SK-N-SH treated with all-trans-retinoic acid at 6 μM for 48 hours (cell line): ENCODE data around the gene NOP56.

ENCODE experiments used
- ATAC-seq: fragments of 200-7000 bp; cut with Tn5 transposase; 3 replicates; pipeline ENCODE4 v1.9.1; 2020; ENCODE audit warnings: mild to moderate bottlenecking, moderate library complexity
- ARNTL ChIP-seq: fragments of 450-650 bp; formaldehyde crosslinking; IDR thresholded peaks from 2 replicates; pipeline ENCODE4 v1.5.0; 2020; ENCODE audit warnings: low read depth, mild to moderate bottlenecking, moderate library complexity, borderline replicate concordance
- BACH2 ChIP-seq: fragments of 250-450 bp; sonication (Bioruptor Pico); IDR thresholded peaks from 2 replicates; pipeline ENCODE4 v1.9.0; 2021; ENCODE audit warnings: mild to moderate bottlenecking, borderline replicate concordance
- CSDC2 ChIP-seq: fragments of 250-450 bp; sonication (Bioruptor Pico); IDR thresholded peaks from 2 replicates; pipeline ENCODE4 v1.5.0; 2020; ENCODE audit warnings: mild to moderate bottlenecking, moderate library complexity
- ESRRG ChIP-seq: fragments of 250-450 bp; sonication (Bioruptor Pico); IDR thresholded peaks from 2 replicates; pipeline ENCODE4 v1.6.1; 2021; ENCODE audit warnings: mild to moderate bottlenecking
- GLIS3 ChIP-seq: fragments of 250-450 bp; sonication (Bioruptor Pico); IDR thresholded peaks from 2 replicates; pipeline ENCODE4 v1.5.0; 2020; ENCODE audit warnings: mild to moderate bottlenecking, moderate library complexity
- ISL1 ChIP-seq: fragments of 250-450 bp; sonication (Bioruptor Pico); IDR thresholded peaks from 2 replicates; pipeline ENCODE4 v2.1.2; 2022; ENCODE audit warnings: mild to moderate bottlenecking, moderate library complexity
- PPARA ChIP-seq: fragments of 250-450 bp; sonication (Bioruptor Pico); IDR thresholded peaks from 2 replicates; pipeline ENCODE4 v1.5.0; 2020; ENCODE audit warnings: mild to moderate bottlenecking, borderline replicate concordance
- RARB ChIP-seq: fragments of 250-450 bp; sonication (Bioruptor Pico); IDR thresholded peaks from 2 replicates; pipeline ENCODE4 v1.8.0; 2021; ENCODE audit warnings: mild to moderate bottlenecking, moderate library complexity
- SNAI2 ChIP-seq: fragments of 250-450 bp; sonication (Bioruptor Pico); IDR thresholded peaks from 2 replicates; pipeline ENCODE4 v1.5.0; 2020; ENCODE audit warnings: mild to moderate bottlenecking, moderate library complexity
- TCF4 ChIP-seq: fragments of 250-450 bp; sonication (Bioruptor Pico); IDR thresholded peaks from 2 replicates; pipeline ENCODE4 v1.8.0; 2021; ENCODE audit warnings: mild to moderate bottlenecking, moderate library complexity, borderline replicate concordance
- TOX ChIP-seq: fragments of 250-450 bp; sonication (Bioruptor Pico); IDR thresholded peaks from 2 replicates; pipeline ENCODE4 v1.8.0; 2021; ENCODE audit warnings: mild to moderate bottlenecking, moderate library complexity, borderline replicate concordance
- ZC3H10 ChIP-seq: fragments of 250-450 bp; sonication (Bioruptor Pico); IDR thresholded peaks from 2 replicates; pipeline ENCODE4 v1.5.1; 2021; ENCODE audit warnings: mild to moderate bottlenecking, moderate library complexity
- ZFP3 ChIP-seq: fragments of 250-450 bp; sonication (Bioruptor Pico); IDR thresholded peaks from 2 replicates; pipeline ENCODE4 v1.5.0; 2020; ENCODE audit warnings: mild to moderate bottlenecking, moderate library complexity
- ZFP30 ChIP-seq: fragments of 450-650 bp; formaldehyde crosslinking; IDR thresholded peaks from 2 replicates; pipeline ENCODE4 v1.5.0; 2022; ENCODE audit warnings: mild to moderate bottlenecking, moderate library complexity
- ZNF565 ChIP-seq: fragments of 450-650 bp; formaldehyde crosslinking; conservative IDR thresholded peaks from 2 replicates; pipeline ENCODE4 v1.5.0; 2020; ENCODE audit warnings: low read depth, mild to moderate bottlenecking, moderate library complexity
- ZNF70 ChIP-seq: fragments of 450-650 bp; formaldehyde crosslinking; IDR thresholded peaks from 2 replicates; pipeline ENCODE4 v1.5.0; 2020; ENCODE audit warnings: mild to moderate bottlenecking, moderate library complexity
- ZNF8 ChIP-seq: fragments of 450-650 bp; formaldehyde crosslinking; IDR thresholded peaks from 2 replicates; pipeline ENCODE4 v1.5.0; 2020; ENCODE audit warnings: mild to moderate bottlenecking, moderate library complexity
- TF ChIP-seq, protein P1 (sequence below): fragments of 250-450 bp; sonication (Bioruptor Pico); IDR thresholded peaks from 2 replicates; pipeline ENCODE4 v1.5.0; 2020; ENCODE audit warnings: mild to moderate bottlenecking, moderate library complexity
- TF ChIP-seq, protein P2 (sequence below): fragments of 250-450 bp; sonication (Bioruptor Pico); IDR thresholded peaks from 2 replicates; pipeline ENCODE4 v1.8.0; 2021; ENCODE audit warnings: low read depth, mild to moderate bottlenecking, moderate library complexity, borderline replicate concordance
- TF ChIP-seq, protein P3 (sequence below): fragments of 250-450 bp; sonication (Bioruptor Pico); IDR thresholded peaks from 2 replicates; pipeline ENCODE4 v1.5.1; 2020; ENCODE audit warnings: low read depth, mild to moderate bottlenecking, moderate library complexity
- TF ChIP-seq, protein P4 (sequence below): fragments of 250-450 bp; sonication (Bioruptor Pico); IDR thresholded peaks from 2 replicates; pipeline ENCODE4 v1.5.1; 2021; ENCODE audit warnings: mild to moderate bottlenecking, moderate library complexity

NOP56 gene

DNA sequence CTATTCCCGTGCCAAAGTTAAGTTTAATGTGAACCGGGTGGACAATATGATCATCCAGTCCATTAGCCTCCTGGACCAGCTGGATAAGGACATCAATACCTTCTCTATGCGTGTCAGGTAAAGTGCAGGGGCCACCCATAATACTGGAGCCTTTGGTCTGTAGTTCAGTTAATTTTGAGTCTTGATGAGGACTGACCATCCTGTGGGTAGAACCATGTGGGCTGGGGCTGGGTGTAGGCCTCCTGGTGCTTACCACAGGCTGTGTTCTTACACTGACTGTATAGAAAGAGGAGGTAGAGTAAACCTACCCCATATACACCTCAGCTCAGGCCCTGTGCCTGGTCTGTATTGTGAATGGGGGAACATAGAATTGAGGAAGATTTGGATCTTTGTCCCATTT lies 2.4 kb downstream of the NOP56 start:
- ATAC-seq, result no peak
- TF ChIP-seq ZC3H10 (CRISPR knock-in tag), result no peak

DNA sequence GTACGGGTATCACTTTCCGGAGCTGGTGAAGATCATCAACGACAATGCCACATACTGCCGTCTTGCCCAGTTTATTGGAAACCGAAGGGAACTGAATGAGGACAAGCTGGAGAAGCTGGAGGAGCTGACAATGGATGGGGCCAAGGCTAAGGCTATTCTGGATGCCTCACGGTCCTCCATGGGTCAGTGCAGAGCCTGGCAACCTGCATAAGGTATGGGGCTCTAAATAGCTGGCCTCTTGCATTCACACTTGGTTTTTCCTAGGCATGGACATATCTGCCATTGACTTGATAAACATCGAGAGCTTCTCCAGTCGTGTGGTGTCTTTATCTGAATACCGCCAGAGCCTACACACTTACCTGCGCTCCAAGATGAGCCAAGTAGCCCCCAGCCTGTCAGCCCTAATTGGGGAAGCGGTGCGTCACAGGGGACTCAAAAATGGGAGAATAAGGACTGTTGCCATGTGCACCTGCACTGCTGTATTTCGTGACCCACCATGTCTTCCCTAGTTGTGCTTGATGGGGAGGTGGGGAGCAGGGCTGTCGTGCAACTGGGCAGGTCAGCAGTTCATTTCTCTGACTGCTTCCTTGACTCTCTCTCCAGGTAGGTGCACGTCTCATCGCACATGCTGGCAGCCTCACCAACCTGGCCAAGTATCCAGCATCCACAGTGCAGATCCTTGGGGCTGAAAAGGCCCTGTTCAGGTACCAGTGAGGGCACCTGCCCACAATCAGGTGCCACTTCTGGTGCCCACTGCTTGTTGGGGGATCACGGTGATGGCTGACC lies 3.1 kb downstream of the NOP56 start:
- no peak for TF ChIP-seq ZNF70 (CRISPR knock-in tag)
- no peak for TF ChIP-seq ISL1 (CRISPR knock-in tag)
- no peak for TF ChIP-seq TOX (CRISPR knock-in tag)
- TF ChIP-seq, protein P1, sequence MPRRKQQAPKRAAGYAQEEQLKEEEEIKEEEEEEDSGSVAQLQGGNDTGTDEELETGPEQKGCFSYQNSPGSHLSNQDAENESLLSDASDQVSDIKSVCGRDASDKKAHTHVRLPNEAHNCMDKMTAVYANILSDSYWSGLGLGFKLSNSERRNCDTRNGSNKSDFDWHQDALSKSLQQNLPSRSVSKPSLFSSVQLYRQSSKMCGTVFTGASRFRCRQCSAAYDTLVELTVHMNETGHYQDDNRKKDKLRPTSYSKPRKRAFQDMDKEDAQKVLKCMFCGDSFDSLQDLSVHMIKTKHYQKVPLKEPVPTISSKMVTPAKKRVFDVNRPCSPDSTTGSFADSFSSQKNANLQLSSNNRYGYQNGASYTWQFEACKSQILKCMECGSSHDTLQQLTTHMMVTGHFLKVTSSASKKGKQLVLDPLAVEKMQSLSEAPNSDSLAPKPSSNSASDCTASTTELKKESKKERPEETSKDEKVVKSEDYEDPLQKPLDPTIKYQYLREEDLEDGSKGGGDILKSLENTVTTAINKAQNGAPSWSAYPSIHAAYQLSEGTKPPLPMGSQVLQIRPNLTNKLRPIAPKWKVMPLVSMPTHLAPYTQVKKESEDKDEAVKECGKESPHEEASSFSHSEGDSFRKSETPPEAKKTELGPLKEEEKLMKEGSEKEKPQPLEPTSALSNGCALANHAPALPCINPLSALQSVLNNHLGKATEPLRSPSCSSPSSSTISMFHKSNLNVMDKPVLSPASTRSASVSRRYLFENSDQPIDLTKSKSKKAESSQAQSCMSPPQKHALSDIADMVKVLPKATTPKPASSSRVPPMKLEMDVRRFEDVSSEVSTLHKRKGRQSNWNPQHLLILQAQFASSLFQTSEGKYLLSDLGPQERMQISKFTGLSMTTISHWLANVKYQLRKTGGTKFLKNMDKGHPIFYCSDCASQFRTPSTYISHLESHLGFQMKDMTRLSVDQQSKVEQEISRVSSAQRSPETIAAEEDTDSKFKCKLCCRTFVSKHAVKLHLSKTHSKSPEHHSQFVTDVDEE, result no peak
- no peak for TF ChIP-seq ZNF8 (CRISPR knock-in tag)
- TF ChIP-seq BACH2, result no peak
- no peak for TF ChIP-seq ARNTL (CRISPR knock-in tag)
- no peak for TF ChIP-seq ZC3H10 (CRISPR knock-in tag)
- TF ChIP-seq CSDC2 (CRISPR knock-in tag), result no peak
- no peak for TF ChIP-seq ZFP30 (CRISPR knock-in tag)
- TF ChIP-seq, protein P2, sequence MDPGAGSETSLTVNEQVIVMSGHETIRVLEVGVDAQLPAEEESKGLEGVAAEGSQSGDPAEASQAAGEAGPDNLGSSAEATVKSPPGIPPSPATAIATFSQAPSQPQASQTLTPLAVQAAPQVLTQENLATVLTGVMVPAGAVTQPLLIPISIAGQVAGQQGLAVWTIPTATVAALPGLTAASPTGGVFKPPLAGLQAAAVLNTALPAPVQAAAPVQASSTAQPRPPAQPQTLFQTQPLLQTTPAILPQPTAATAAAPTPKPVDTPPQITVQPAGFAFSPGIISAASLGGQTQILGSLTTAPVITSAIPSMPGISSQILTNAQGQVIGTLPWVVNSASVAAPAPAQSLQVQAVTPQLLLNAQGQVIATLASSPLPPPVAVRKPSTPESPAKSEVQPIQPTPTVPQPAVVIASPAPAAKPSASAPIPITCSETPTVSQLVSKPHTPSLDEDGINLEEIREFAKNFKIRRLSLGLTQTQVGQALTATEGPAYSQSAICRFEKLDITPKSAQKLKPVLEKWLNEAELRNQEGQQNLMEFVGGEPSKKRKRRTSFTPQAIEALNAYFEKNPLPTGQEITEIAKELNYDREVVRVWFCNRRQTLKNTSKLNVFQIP (CRISPR knock-in tag), result no peak
- TF ChIP-seq, protein P3, sequence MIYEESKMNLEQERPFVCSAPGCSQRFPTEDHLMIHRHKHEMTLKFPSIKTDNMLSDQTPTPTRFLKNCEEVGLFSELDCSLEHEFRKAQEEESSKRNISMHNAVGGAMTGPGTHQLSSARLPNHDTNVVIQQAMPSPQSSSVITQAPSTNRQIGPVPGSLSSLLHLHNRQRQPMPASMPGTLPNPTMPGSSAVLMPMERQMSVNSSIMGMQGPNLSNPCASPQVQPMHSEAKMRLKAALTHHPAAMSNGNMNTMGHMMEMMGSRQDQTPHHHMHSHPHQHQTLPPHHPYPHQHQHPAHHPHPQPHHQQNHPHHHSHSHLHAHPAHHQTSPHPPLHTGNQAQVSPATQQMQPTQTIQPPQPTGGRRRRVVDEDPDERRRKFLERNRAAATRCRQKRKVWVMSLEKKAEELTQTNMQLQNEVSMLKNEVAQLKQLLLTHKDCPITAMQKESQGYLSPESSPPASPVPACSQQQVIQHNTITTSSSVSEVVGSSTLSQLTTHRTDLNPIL (CRISPR knock-in tag), result no peak
- TF ChIP-seq SNAI2 (CRISPR knock-in tag), result no peak
- no peak for TF ChIP-seq TCF4 (CRISPR knock-in tag)
- no peak for TF ChIP-seq GLIS3
- TF ChIP-seq ZFP3 (CRISPR knock-in tag), result no peak
- TF ChIP-seq, protein P4, sequence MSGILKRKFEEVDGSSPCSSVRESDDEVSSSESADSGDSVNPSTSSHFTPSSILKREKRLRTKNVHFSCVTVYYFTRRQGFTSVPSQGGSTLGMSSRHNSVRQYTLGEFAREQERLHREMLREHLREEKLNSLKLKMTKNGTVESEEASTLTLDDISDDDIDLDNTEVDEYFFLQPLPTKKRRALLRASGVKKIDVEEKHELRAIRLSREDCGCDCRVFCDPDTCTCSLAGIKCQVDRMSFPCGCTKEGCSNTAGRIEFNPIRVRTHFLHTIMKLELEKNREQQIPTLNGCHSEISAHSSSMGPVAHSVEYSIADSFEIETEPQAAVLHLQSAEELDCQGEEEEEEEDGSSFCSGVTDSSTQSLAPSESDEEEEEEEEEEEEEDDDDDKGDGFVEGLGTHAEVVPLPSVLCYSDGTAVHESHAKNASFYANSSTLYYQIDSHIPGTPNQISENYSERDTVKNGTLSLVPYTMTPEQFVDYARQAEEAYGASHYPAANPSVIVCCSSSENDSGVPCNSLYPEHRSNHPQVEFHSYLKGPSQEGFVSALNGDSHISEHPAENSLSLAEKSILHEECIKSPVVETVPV (CRISPR knock-in tag), result no peak
- no peak for TF ChIP-seq PPARA (CRISPR knock-in tag)
- TF ChIP-seq ZNF565 (CRISPR knock-in tag), result no peak
- ATAC-seq, result no peak

DNA sequence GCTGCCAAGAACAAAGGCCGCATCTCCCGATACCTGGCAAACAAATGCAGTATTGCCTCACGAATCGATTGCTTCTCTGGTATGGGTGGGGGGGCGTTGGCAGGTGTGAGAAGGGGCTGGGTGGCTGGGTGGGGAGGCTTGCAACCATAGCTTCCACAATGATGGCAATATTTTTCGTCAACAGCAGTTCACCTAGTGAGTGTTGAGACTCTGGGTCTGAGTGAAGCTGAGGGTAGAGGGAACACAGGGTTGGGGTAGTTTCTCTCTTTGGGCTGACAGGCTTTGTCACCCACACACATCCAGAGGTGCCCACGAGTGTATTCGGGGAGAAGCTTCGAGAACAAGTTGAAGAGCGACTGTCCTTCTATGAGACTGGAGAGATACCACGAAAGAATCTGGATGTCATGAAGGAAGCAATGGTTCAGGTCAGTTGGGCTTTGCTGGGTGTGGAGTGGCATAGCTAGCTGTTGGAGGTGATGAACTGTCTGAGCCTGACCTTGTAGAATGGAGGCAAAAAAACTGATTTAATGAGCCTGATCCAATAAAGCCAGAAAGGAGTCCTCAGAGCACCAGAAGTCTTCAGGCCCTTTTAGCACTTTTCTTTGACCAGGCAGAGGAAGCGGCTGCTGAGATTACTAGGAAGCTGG lies 4.2 kb downstream of the NOP56 start:
- no peak for TF ChIP-seq GLIS3
- TF ChIP-seq CSDC2 (CRISPR knock-in tag), result no peak
- TF ChIP-seq ZC3H10 (CRISPR knock-in tag), result no peak
- TF ChIP-seq RARB, result no peak
- no peak for ATAC-seq

DNA sequence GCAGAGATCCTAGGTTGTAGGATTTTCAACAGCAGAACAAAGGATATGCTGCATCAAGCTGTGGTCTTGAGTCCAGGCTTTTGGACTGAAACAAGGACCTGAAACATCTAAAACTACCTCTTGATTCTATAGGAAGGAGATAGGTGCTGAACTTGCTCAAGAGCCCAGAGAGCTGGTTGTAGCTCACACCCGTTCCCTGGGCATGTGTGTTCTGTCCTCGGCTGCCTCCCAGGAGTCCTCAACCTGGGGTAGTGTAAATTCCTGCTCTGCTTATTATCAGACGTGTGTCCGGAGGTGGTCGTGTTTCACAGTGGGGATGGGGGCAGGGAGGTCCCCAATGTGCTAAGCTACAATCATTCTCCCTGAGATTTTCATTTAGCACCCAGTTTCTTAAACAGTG lies 4.8 kb downstream of the NOP56 start:
- ATAC-seq, result no peak
- TF ChIP-seq ISL1 (CRISPR knock-in tag) (no peak), BACH2 (no peak), ZFP30 (CRISPR knock-in tag) (no peak), ESRRG (CRISPR knock-in tag) (no peak), ZNF565 (CRISPR knock-in tag) (no peak), GLIS3 (no peak), ZFP3 (CRISPR knock-in tag) (no peak), ZC3H10 (CRISPR knock-in tag) (no peak), ARNTL (CRISPR knock-in tag) (no peak), TCF4 (CRISPR knock-in tag) (no peak)
- TF ChIP-seq, protein P3 (CRISPR knock-in tag), result no peak
- TF ChIP-seq, protein P1, result no peak
